GM12891 (cell line): ENCODE data around the gene BRF1.

Experiments
- DNase-seq: peaks from one replicate; pipeline ENCODE4 v3.0.0; 2011; ENCODE audit warnings: low spot score; ENCODE audit not compliant: insufficient read length
- FAIRE-seq: peaks from 2 replicates; lab custom pipeline; 2011; peaks lifted over from hg19 to GRCh38; lab: Jason Lieb, UNC
- PAX5 ChIP-seq: IDR thresholded peaks from 2 replicates; pipeline ENCODE4 v1.6.1; 2011; ENCODE audit warnings: low read length, moderate library complexity, mild to moderate bottlenecking; ENCODE audit not compliant: insufficient read depth, severe bottlenecking
- POLR2A ChIP-seq: IDR thresholded peaks from 2 replicates; pipeline ENCODE4 v1.6.1; 2011; ENCODE audit warnings: low read depth, low read length, control low read depth
- POLR2AphosphoS5 ChIP-seq: IDR thresholded peaks from 2 replicates; pipeline ENCODE4 v1.6.1; 2011; ENCODE audit warnings: low read depth, low read length, control low read depth
- POU2F2 ChIP-seq: IDR thresholded peaks from 2 replicates; pipeline ENCODE4 v1.6.1; 2011; ENCODE audit warnings: low read depth, mild to moderate bottlenecking, control low read depth, low read length, moderate library complexity
- SPI1 ChIP-seq: IDR thresholded peaks from 2 replicates; pipeline ENCODE4 v1.6.1; 2011; ENCODE audit warnings: low read depth, low read length, control low read depth
- TAF1 ChIP-seq: IDR thresholded peaks from 2 replicates; pipeline ENCODE4 v1.6.1; 2011; ENCODE audit warnings: low read depth, low read length, control low read depth

Gene BRF1

DNA sequence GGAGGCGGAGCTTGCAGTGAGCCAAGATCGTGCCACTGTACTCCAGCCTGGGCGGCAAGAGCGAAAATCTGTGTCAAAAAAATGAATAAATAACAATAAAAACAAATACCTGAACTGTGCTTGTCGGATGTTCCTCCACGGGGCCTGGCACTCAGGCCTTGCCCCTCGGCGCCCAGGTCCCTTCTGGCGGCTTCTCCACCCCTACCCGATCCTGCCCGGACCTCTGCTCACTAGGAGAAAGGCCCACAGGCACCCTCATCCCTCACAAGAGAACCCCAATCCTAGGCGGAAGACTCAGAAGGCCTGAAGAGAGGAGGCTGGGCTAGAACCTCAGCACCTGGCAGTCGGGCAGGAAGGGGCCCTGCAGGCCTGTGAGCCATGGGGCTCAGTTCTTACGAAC lies 73.5 kb downstream of the BRF1 start:
- no peak for FAIRE-seq
- no peak for DNase-seq
- TF ChIP-seq POLR2A, result no peak
- no peak for TF ChIP-seq SPI1
- TF ChIP-seq POLR2AphosphoS5, result no peak
- no peak for TF ChIP-seq PAX5
- no peak for TF ChIP-seq TAF1
- no peak for TF ChIP-seq POU2F2

DNA sequence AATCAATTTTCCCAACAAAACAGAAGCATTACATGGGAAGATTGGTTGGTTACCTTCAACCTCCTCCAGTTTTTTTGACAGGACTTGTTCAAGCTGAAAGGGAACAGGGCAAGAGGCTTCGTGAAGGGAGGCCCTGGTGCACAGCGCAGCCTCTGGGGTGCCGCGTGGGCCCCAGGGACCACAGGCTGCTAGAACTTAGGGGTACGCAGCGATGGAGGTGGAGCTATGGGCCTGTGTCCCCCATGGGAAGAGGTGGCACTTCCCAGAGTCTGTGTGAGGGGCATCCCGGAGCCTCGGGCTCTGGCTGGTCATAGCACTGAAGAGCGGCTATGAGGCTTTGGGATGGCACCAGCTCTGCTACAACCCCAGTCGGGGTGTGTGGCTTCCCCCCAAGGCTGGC lies 74.6 kb downstream of the BRF1 start:
- DNase-seq, result no peak
- TF ChIP-seq TAF1 (no peak), SPI1 (no peak), PAX5 (no peak), POU2F2 (no peak), POLR2A (no peak), POLR2AphosphoS5 (no peak)
- FAIRE-seq, result no peak

DNA sequence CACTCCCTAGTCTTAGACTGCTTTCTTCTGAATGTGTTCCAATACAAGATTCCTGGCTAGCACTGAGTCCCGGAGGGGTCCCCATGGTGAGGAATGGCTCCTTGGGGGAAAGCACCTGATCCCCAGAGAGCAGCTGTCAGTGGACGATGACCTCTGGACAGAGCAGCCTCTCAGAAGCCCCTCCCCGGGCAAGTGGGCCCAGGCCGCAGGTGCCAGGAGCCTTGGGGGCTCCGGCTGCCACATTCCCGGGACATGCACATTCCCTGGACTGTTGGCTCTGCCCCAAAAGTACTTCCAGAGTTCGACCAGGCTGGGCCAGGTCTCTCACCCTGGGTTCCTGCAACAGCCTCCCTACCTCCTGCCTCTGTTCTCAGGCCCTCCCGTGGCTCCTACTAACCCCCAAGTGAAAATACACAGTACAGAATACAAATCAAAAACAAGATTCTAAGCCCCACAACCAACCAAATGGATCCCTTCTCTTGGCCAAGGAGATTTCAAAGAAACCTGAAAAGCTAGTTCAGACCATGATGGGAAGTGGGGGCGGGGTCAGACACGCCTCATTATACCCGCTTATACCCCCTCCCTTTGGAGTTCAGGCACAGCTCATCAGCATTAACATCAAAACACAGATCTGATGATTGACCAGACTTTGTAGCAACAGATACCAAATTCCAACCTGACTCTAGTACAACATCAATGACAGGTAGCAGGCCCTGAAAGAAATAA lies 75.8 kb downstream of the BRF1 start:
- FAIRE-seq, result no peak

DNA sequence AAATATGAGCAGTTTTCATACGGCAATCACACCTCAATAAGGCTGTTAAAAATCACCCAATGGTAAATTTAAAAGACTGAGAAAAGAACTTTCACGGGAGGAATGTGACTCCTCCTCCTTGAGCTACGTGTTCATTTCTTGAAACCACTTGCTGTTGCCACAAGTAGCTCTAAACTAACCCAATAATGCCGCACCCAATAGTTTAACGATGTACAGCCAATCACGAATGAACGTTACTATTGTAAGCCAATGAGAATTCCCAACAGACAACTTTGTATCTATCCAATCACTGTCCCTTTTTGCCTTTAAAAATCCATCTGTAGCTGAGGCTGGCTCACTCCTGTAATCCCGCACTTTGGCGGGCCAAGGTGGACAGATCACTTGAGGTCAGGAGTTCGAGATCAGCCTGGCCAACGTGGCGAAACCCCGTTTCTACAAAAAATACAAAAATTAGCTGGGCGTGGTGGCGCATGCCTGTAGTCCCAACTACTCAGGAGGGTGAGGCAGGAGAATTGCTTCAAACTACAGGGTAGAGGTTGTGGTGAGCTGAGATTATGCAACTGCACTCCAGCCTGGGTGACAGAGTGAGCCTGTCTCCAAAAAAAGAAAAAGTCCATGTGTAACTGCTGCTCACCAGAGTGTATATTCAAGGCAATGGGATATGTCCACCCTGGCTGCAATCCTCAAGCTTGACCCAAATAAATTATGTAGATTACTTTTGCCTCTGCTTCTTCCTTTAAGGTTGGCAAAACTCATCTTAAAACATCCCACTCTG lies 76.8 kb downstream of the BRF1 start:
- TF ChIP-seq POU2F2 (no peak), POLR2A (no peak), PAX5 (no peak), SPI1 (no peak), POLR2AphosphoS5 (no peak), TAF1 (no peak)
- DNase-seq, result no peak
- FAIRE-seq, result no peak

More for the DNA sequence above, 75.8 kb downstream of the BRF1 start:
- TF ChIP-seq POU2F2, result no peak
- no peak for TF ChIP-seq POLR2A
- no peak for TF ChIP-seq POLR2AphosphoS5
- no peak for TF ChIP-seq PAX5
- no peak for DNase-seq

DNA sequence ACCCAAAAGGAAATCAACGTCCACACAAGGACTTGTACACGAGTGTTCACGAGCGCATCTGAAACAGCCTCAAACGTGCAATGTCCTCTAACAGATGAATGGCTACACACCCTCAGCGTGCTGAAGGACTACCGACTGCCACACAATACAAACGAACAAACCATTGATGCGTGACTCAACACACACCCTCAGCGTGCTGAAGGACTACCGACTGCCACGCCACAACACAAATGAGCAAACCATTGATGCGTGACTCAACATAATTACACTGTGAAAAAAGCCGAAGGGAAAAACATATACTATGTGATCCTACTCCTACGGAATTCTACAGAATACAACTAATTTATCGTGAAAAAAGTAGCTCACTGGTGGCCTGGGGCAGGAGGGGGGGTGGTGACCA lies 77.5 kb downstream of the BRF1 start:
- no peak for DNase-seq
- peak; percentile 13 for FAIRE-seq
- TF ChIP-seq PAX5, result peak; percentile 20
- TF ChIP-seq POU2F2, result no peak

GRCh38 chr14:105221598-105222178 lies 79.1 kb downstream of the BRF1 start:
- TF ChIP-seq POLR2AphosphoS5 (no peak), POLR2A (no peak), POU2F2 (no peak), PAX5 (no peak), SPI1 (no peak)
- DNase-seq, result no peak
- FAIRE-seq, result no peak

DNA sequence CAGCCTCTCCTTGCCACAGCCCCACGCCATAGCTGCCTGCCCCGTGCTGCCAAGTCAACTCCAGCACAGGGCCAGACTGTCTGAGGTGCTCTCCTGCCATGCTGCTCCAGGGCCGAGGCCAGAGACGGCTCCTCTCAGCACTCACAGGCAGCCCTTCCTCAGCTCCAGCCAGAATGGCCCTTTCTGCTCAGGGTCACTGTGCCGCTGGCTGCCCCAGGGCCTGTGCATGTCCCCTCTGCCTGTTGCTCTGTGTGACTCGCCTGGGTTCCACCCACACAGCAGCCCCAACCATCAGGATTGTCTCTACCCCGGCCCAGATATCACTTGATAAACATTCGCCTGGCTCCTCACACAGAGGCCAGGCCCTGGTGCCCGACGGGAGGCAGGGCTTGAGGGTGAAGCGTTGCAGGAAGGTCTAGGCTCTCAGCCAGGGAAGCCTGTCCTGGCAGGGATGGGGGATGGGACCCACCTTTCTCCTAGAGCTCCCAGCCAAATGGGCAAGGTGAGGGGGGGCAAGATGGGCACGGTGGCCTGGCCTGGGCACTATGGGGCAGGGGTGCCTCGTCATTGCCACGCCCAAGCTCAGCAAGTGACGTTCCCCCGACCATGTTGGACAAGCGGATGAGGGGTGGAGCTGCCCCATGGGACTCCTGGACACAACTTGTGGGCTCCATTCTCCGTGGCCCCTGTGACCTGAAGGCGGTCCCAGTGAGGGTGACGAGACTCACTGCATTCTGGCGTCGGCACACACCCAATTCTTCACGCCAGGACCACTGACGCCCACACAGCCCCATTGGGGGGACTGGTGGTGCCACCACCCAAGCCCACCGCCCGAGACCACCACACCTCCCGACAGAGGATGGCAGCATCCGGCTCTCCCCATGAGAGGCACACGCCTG lies 79.9 kb downstream of the BRF1 start:
- no peak for TF ChIP-seq POLR2AphosphoS5
- no peak for TF ChIP-seq POLR2A
- no peak for TF ChIP-seq TAF1
- no peak for TF ChIP-seq SPI1
- no peak for TF ChIP-seq POU2F2
- no peak for TF ChIP-seq PAX5
- FAIRE-seq (no peak), DNase-seq (no peak)

GRCh38 chr14:105219753-105220152 lies 81.0 kb downstream of the BRF1 start:
- TF ChIP-seq POU2F2 (no peak), PAX5 (no peak), SPI1 (no peak), TAF1 (no peak), POLR2A (no peak), POLR2AphosphoS5 (no peak)
- no peak for FAIRE-seq
- DNase-seq, result no peak

GRCh38 chr14:105219043-105219612 lies 81.7 kb downstream of the BRF1 start:
- no peak for FAIRE-seq
- DNase-seq, result no peak
- no peak for TF ChIP-seq TAF1
- no peak for TF ChIP-seq POLR2AphosphoS5
- TF ChIP-seq POU2F2, result no peak
- no peak for TF ChIP-seq POLR2A
- TF ChIP-seq SPI1, result no peak
- no peak for TF ChIP-seq PAX5
